DND-41 (cell line): ENCODE results near the gene RELCH.

ENCODE experiments used
- EZH2 ChIP-seq: IDR thresholded peaks from 3 replicates; pipeline ENCODE4 v1.6.1; 2012; ENCODE audit warnings: borderline replicate concordance, low read depth, mild to moderate bottlenecking, moderate library complexity, low read length, inconsistent platforms; ENCODE audit not compliant: severe bottlenecking
- TF ChIP-seq, protein P1 (sequence below): IDR thresholded peaks from 2 replicates; pipeline ENCODE4 v1.5.1; 2012; ENCODE audit warnings: borderline replicate concordance, low read length, moderate library complexity, mild to moderate bottlenecking; ENCODE audit not compliant: poor library complexity, severe bottlenecking; ENCODE audit errors: extremely low read depth

DNA sequence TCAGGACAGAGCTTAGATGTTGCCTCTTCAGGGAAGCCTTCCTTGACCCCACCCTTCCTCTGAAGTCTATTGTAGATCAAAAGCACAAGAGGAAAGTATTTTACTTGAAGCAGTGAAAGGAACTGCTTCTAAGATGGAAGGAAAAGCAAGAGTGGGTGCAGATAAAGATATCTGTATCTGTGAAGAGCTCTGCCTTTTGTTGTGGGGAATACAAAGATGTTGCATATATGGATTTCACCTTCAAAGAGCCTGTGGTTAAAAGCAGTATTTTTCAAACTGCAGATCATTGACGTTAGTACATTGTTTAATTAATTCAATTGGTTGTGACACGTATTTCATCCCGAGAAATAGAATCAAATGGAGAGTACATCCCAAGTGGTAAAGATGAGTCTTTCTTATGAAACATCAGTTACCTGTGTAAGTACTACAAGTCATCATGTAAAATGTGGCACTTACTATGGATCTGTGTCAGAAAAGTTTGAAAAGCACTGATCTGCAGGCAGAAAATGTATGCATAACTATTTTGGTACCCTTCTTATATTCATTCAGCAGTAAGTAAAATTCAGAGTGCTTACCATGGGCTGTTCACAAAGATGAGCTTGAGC, 113.4 kb downstream of the RELCH start:
- TF ChIP-seq, protein P1, sequence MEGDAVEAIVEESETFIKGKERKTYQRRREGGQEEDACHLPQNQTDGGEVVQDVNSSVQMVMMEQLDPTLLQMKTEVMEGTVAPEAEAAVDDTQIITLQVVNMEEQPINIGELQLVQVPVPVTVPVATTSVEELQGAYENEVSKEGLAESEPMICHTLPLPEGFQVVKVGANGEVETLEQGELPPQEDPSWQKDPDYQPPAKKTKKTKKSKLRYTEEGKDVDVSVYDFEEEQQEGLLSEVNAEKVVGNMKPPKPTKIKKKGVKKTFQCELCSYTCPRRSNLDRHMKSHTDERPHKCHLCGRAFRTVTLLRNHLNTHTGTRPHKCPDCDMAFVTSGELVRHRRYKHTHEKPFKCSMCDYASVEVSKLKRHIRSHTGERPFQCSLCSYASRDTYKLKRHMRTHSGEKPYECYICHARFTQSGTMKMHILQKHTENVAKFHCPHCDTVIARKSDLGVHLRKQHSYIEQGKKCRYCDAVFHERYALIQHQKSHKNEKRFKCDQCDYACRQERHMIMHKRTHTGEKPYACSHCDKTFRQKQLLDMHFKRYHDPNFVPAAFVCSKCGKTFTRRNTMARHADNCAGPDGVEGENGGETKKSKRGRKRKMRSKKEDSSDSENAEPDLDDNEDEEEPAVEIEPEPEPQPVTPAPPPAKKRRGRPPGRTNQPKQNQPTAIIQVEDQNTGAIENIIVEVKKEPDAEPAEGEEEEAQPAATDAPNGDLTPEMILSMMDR: no peak
- no peak for TF ChIP-seq EZH2
